WTC11 (cell line): ENCODE measurements around the gene FXN.

Source experiments
- CREM ChIP-seq: sonication (generic); formaldehyde crosslinking; IDR thresholded peaks from 2 replicates; pipeline ENCODE4 v1.8.1; 2022; ENCODE audit warnings: mild to moderate bottlenecking, missing genetic modification reagents, moderate library complexity
- ELF4 ChIP-seq: sonication (generic); formaldehyde crosslinking; IDR thresholded peaks from 2 replicates; pipeline ENCODE4 v1.8.1; 2022; ENCODE audit warnings: low read depth, mild to moderate bottlenecking, moderate library complexity, missing genetic modification reagents
- IRF2 ChIP-seq: sonication (generic); formaldehyde crosslinking; IDR thresholded peaks from 2 replicates; pipeline ENCODE4 v1.8.0; 2022; ENCODE audit warnings: low read depth, missing genetic modification reagents, borderline replicate concordance
- NFYB ChIP-seq: sonication (generic); formaldehyde crosslinking; conservative IDR thresholded peaks from 2 replicates; pipeline ENCODE4 v1.8.0; 2022; ENCODE audit warnings: low read depth, missing genetic modification reagents
- RORB ChIP-seq: fragments of 250-450 bp; sonication (Bioruptor Pico); IDR thresholded peaks from 2 replicates; pipeline ENCODE4 v1.9.0; 2021; ENCODE audit warnings: mild to moderate bottlenecking
- TCF7 ChIP-seq: sonication (generic); formaldehyde crosslinking; IDR thresholded peaks from 2 replicates; pipeline ENCODE4 v1.8.0; 2022; ENCODE audit warnings: mild to moderate bottlenecking, low read depth, missing genetic modification reagents, moderate library complexity
- TF ChIP-seq, protein P1 (sequence below): fragments of 200-600 bp; IDR thresholded peaks from 2 replicates; pipeline ENCODE4 v1.8.0; 2022; ENCODE audit warnings: antibody characterized with exemption
- TF ChIP-seq, protein P2 (sequence below): sonication (generic); formaldehyde crosslinking; IDR thresholded peaks from 2 replicates; pipeline ENCODE4 v1.8.1; 2022; ENCODE audit warnings: missing genetic modification reagents, borderline replicate concordance
- TF ChIP-seq, protein P3 (sequence below): sonication (generic); formaldehyde crosslinking; IDR thresholded peaks from 2 replicates; pipeline ENCODE4 v1.8.0; 2022; ENCODE audit warnings: mild to moderate bottlenecking, missing genetic modification reagents
- TF ChIP-seq, protein P4 (sequence below): sonication (generic); formaldehyde crosslinking; IDR thresholded peaks from 2 replicates; pipeline ENCODE4 v1.8.0; 2022; ENCODE audit warnings: mild to moderate bottlenecking, missing genetic modification reagents
- TF ChIP-seq, protein P5 (sequence below): sonication (generic); formaldehyde crosslinking; IDR thresholded peaks from 2 replicates; pipeline ENCODE4 v1.8.0; 2022; ENCODE audit warnings: mild to moderate bottlenecking, missing genetic modification reagents
- TF ChIP-seq, protein P6 (sequence below): sonication (generic); formaldehyde crosslinking; IDR thresholded peaks from 2 replicates; pipeline ENCODE4 v1.8.1; 2023; ENCODE audit warnings: mild to moderate bottlenecking, missing genetic modification reagents, moderate library complexity
- TF ChIP-seq, protein P7 (sequence below): sonication (generic); formaldehyde crosslinking; IDR thresholded peaks from 2 replicates; pipeline ENCODE4 v1.8.0; 2023; ENCODE audit warnings: missing genetic modification reagents

DNA sequence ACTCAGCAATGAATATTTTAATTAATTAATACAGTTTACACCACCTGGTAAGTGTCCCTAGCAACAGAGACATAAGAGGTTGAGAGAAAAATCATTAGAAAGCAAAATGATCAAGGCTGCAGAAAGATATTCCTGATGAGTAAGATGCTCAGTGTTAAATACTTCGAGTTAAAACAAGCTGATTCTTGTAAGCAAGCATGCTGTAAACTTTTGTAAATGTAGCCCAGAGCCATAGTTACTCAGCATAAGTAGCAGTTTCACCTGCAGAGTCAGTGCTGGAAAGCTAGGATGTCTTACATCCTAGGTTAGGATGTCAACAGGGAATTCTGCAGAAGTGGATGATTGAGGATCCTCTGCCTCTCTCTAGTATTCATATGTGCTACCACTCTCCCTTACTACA lies 25.8 kb upstream of the FXN start:
- TF ChIP-seq, protein P1, sequence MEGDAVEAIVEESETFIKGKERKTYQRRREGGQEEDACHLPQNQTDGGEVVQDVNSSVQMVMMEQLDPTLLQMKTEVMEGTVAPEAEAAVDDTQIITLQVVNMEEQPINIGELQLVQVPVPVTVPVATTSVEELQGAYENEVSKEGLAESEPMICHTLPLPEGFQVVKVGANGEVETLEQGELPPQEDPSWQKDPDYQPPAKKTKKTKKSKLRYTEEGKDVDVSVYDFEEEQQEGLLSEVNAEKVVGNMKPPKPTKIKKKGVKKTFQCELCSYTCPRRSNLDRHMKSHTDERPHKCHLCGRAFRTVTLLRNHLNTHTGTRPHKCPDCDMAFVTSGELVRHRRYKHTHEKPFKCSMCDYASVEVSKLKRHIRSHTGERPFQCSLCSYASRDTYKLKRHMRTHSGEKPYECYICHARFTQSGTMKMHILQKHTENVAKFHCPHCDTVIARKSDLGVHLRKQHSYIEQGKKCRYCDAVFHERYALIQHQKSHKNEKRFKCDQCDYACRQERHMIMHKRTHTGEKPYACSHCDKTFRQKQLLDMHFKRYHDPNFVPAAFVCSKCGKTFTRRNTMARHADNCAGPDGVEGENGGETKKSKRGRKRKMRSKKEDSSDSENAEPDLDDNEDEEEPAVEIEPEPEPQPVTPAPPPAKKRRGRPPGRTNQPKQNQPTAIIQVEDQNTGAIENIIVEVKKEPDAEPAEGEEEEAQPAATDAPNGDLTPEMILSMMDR = no peak
- no peak for TF ChIP-seq IRF2 (CRISPR knock-in tag)
- TF ChIP-seq, protein P2, sequence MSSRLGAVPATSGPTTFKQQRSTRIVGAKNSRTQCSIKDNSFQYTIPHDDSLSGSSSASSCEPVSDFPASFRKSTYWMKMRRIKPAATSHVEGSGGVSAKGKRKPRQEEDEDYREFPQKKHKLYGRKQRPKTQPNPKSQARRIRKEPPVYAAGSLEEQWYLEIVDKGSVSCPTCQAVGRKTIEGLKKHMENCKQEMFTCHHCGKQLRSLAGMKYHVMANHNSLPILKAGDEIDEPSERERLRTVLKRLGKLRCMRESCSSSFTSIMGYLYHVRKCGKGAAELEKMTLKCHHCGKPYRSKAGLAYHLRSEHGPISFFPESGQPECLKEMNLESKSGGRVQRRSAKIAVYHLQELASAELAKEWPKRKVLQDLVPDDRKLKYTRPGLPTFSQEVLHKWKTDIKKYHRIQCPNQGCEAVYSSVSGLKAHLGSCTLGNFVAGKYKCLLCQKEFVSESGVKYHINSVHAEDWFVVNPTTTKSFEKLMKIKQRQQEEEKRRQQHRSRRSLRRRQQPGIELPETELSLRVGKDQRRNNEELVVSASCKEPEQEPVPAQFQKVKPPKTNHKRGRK (CRISPR knock-in tag) = no peak
- TF ChIP-seq, protein P3, sequence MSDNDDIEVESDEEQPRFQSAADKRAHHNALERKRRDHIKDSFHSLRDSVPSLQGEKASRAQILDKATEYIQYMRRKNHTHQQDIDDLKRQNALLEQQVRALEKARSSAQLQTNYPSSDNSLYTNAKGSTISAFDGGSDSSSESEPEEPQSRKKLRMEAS (CRISPR knock-in tag) = no peak
- TF ChIP-seq RORB (CRISPR knock-in tag) = no peak
- TF ChIP-seq, protein P4, sequence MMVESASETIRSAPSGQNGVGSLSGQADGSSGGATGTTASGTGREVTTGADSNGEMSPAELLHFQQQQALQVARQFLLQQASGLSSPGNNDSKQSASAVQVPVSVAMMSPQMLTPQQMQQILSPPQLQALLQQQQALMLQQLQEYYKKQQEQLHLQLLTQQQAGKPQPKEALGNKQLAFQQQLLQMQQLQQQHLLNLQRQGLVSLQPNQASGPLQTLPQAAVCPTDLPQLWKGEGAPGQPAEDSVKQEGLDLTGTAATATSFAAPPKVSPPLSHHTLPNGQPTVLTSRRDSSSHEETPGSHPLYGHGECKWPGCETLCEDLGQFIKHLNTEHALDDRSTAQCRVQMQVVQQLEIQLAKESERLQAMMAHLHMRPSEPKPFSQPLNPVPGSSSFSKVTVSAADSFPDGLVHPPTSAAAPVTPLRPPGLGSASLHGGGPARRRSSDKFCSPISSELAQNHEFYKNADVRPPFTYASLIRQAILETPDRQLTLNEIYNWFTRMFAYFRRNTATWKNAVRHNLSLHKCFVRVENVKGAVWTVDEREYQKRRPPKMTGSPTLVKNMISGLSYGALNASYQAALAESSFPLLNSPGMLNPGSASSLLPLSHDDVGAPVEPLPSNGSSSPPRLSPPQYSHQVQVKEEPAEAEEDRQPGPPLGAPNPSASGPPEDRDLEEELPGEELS = no peak
- TF ChIP-seq ELF4 = no peak
- no peak for TF ChIP-seq CREM (CRISPR knock-in tag)
- TF ChIP-seq, protein P5, sequence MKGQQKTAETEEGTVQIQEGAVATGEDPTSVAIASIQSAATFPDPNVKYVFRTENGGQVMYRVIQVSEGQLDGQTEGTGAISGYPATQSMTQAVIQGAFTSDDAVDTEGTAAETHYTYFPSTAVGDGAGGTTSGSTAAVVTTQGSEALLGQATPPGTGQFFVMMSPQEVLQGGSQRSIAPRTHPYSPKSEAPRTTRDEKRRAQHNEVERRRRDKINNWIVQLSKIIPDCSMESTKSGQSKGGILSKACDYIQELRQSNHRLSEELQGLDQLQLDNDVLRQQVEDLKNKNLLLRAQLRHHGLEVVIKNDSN (CRISPR knock-in tag) = no peak
- TF ChIP-seq, protein P6, sequence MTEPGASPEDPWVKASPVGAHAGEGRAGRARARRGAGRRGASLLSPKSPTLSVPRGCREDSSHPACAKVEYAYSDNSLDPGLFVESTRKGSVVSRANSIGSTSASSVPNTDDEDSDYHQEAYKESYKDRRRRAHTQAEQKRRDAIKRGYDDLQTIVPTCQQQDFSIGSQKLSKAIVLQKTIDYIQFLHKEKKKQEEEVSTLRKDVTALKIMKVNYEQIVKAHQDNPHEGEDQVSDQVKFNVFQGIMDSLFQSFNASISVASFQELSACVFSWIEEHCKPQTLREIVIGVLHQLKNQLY = no peak
- TF ChIP-seq TCF7 (CRISPR knock-in tag) = no peak
- TF ChIP-seq, protein P7, sequence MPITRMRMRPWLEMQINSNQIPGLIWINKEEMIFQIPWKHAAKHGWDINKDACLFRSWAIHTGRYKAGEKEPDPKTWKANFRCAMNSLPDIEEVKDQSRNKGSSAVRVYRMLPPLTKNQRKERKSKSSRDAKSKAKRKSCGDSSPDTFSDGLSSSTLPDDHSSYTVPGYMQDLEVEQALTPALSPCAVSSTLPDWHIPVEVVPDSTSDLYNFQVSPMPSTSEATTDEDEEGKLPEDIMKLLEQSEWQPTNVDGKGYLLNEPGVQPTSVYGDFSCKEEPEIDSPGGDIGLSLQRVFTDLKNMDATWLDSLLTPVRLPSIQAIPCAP (CRISPR knock-in tag) = no peak
- TF ChIP-seq NFYB (CRISPR knock-in tag) = no peak
